NCI-H2081 (cell line): ENCODE measurements around the gene DUS1L.

ENCODE experiments used
- DNase-seq, 2 experiments: peaks; one replicate each; lab custom pipeline; 2025; lab: John Stamatoyannopoulos, UW

DUS1L gene

GRCh38 chr17:82065638-82066303, at the start of gene DUS1L:
Gene DUS1L (minus strand): TSS chr17:82065804. CDS start chr17:82065059, 745 bp downstream.
- DNase-seq, result peak; percentile 46 to 63

DNA sequence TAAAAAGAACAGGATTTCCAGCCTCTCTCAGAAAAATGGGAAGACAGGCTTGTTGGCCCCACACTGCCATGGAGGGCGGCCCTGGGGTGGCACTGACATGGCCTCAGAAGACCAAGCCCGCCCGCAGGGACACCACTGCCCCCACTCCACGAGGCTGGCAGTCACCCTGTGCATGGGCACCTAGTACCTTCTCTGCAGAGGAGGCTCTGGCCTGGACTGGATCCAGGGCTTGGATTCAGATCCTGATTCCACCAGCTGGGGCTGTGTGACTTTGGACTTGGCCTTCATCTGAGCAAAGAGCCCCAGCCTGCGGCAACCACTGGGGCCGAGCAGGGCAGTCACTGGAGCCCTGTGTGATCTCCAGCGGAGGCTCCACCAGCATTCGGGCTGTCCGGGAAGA, 49.3 kb upstream of the DUS1L start:
- no peak for DNase-seq

DNA sequence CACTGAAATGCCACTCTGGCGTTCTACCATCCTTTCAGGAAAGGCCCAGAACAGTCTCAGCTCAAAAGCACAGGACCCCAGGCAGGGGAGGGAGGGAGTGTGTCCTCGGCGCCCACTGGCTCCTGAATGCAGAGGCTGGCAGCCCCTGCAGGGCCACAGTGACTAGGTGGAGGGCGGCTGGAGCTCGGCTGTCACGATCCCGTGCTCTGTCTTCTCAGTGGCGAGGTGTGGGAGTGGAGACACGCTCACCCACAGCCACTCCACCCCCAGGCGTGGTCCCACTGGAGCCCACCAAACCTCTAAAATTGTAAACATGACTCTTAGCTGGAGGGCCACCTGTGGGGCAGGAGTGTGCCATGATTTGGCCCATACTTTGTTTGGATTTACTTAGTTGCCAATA, 48.8 kb upstream of the DUS1L start:
- DNase-seq, result no peak

GRCh38 chr17:82113941-82114340, 48.3 kb upstream of the DUS1L start:
- no peak for DNase-seq

DNA sequence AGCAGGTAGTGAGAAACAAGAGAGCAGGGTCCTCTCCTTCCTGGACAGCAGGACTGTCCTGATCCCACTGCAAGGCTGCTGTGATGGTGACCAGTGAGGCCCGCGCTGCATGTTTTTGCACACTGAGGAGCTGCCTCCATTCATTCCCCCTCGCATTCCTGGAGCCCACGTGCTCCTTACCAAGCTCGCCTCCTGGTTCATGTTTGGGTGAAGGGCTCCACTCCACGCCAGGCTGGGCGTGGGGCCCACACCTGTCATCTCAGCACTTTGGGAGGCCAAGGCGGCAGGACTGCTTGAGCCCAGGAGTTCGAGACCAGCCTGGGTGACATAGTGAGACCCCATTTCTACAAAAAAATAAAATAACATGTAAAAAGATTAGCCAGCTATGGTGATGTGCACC, 47.8 kb upstream of the DUS1L start:
- DNase-seq, result no peak

DNA sequence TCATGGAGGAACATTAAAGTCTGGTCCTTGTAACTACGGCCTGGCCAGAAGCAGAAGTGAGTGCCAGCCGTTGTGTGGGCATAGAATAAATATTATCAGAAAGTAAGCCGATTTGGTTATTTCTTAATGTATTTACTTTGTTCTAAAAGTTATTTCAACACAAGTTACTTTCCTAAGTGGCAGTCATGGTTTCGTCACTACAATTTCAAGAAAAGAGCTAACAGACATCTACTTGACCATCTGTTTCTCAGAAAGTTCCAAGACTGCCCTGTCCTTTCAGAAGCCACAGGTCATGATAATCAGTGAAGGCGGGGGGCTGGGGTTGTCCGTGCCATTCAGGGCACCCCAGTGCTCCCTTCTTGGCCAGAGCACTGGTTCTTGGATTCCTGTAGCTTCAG, 47.3 kb upstream of the DUS1L start:
- no peak for DNase-seq

- DNase-seq, result no peak
Observed at GRCh38 chr17:82112181-82112913, 46.7 kb upstream of the DUS1L start.

- no peak for DNase-seq
Observed at GRCh38 chr17:82110298-82110697, 44.7 kb upstream of the DUS1L start.

- no peak for DNase-seq
Observed at GRCh38 chr17:82108961-82109475, 43.4 kb upstream of the DUS1L start.

DNA sequence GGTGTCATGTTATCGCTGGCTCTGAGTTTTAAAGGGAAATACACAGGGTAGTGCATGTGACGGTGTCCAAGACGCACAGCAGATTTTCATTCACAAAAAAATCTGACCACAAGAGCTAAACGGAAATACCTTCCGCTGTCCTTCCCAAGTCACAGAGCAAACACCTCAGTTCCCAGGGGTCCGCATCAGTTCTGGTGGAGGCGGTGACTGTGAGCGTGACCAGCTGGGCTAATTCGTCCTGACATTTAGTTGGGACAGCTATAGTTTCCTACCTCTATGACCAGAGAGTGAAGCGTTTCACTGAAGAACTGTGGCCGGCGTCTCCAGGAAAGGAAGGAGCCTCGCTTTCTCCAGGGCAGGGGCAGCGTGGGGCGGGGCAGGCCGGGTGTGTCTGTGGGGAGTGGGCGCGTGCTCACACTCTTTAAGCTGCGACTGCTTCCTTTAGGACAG, 42.9 kb upstream of the DUS1L start:
- DNase-seq, result no peak

GRCh38 chr17:82108038-82108437, 42.4 kb upstream of the DUS1L start:
- DNase-seq, result no peak

DNA sequence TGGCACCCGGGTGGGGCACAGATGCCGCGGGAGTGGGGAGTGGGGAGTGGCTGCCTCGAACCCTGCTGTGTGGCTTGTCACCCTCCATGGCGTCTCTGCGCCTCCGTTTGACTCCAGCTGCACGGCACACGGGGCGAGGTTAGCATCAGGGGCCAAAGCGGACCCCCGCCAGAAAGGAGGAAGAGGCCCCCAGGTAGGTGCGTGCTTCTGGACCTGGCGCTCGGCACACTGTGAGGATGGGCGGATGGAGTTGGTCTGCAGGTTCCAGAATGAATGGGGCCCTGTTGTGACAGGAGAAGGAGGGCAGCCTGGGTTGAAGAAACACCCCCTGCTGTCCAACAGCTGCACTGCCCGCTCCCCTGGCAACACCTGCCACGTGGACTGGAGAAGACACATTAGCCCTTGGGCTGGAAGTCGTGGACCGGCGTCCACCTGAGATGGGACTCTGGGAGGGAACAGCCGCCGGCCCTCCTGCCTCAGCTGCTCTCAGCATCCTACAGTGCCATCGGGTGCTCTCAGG, 41.8 kb upstream of the DUS1L start:
- peak in 1 of 2 experiments; percentile 21 for DNase-seq

DNA sequence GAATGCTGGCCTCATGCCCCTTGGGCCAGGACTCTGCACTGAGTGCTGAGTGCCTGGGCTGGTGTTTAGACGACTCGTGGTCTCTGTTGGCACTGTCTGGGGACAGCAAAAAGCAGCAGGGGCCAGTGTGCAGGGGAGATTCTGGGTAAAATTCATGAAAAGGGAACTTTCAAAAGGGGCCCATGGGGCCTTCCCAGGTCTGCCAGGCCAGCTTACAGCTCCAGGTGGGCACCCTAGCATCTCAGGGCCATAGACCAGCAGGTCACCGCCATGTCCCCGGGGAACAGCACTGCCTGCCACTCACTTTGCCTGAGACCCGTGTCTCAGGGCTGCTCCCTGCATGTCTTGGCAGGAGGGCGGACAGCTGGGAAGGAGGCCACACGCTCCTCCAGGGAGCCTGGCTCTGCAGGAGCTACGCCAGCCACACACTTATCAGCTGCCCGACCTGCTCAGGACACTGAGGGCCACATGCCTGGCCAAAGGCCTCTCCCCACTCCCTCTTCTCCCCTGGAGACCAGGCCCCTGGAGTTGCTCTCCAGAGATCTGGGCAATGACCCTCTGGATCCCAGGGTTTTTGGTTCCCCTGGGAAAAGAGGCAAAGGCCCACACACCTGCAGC, 41.2 kb upstream of the DUS1L start:
- DNase-seq, result no peak

DNA sequence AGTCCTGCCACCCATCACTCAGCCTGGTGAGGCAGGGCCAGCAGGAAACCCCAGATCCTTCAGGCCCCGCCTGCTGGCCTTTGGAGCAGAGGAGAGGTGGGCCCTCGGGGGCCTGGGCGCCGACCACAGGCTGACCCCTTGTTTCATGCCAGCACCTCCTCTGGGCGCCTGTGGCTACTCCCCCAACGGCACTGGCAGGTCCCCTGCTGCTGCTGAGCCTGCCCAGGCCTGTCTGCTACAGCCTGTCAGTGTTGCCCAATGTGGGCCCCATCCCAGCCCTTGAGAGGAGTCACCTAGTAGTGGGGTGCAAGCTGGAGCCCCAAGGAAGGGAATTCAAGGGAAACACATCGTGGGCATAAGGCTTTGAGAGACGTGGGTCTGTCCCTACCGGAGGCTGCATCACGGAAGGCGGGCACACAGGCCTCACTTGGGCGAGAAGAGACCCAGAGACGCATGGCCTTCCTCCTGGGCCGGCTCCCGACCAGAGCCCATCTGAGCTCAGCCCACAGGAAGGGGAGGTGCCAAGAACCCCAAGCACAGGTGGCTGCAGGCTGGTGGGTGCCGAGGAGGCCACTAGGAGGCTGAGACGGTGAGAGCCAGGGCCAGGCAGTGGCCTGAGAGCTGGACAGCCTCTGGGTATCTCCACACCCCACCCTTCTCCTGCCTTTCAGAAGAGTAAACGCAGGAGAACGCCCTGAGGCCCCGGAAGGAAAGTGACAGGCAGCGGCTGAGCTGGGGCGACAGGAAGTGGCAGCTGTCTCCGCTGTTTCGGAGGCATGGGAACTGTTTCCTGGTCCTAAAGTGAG, 40.5 kb upstream of the DUS1L start:
- peak; percentile 82 to 83 for DNase-seq

DNA sequence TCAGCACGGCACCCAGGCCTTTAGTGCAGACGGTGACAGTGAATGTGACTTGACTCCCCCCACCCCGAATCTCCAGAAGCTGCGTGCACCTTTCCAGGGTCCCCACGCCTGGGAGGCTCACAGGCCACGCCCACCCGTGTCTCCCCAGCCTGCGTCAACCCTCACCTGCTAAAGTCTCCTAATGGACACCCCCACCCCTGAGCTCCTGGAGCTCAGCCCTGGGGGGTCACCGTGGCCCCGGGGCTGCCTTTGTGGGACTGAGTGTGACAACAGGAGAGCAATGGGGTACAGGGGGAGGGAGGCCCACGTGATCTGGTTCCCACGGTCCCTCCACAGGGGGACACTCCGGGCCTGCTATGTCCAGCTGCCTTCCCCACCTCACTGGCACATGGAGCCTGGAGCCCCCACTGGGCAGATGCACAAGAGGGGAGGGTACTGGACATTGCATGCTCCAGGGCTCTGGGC, 39.8 kb upstream of the DUS1L start:
- DNase-seq, result no peak

GRCh38 chr17:82104797-82105416, 39.3 kb upstream of the DUS1L start:
- no peak for DNase-seq

DNA sequence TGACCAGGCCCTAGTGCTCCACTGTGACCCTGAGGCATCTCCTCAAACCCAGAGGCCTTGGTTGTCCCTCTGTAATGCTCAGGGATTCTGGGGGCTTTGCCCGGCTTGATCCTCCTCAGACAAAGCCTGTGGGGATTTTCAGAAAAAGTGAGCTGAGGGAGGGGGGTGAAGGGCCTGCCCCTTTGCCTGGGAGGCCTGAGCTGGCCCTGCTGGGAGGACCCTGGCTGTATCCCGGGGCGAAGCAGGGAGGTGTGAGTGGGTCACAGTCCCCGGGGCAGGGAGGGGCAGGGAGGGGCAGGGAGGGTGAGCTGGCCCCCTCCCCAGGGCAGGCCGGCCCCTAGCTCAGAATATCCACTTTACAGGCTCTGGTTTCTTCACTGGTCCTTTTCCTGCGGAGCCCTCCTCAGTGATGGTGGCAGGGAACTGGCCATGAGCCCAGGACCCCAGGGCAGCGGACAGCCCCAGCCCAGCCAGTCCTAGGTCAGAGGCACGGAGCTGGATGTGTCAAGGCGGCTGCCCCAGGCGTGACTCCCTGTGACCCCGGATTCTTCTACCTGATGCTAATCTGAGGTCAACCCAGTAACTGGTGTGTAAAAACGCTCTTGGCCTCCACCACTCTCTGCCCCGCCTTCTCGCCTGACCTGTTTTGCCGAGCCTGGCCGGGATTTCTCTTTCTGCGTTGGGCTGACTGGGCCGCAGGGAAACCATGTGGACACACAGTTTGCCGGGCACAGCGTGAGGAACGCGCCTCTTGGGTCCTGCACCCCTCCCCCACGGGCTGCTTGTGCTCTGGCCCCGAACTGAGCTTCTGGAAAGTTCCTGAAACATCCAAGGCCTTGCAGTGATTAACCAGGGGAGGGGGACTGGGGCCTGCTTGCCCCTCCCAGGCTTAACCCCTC, 38.2 kb upstream of the DUS1L start:
- no peak for DNase-seq

DNA sequence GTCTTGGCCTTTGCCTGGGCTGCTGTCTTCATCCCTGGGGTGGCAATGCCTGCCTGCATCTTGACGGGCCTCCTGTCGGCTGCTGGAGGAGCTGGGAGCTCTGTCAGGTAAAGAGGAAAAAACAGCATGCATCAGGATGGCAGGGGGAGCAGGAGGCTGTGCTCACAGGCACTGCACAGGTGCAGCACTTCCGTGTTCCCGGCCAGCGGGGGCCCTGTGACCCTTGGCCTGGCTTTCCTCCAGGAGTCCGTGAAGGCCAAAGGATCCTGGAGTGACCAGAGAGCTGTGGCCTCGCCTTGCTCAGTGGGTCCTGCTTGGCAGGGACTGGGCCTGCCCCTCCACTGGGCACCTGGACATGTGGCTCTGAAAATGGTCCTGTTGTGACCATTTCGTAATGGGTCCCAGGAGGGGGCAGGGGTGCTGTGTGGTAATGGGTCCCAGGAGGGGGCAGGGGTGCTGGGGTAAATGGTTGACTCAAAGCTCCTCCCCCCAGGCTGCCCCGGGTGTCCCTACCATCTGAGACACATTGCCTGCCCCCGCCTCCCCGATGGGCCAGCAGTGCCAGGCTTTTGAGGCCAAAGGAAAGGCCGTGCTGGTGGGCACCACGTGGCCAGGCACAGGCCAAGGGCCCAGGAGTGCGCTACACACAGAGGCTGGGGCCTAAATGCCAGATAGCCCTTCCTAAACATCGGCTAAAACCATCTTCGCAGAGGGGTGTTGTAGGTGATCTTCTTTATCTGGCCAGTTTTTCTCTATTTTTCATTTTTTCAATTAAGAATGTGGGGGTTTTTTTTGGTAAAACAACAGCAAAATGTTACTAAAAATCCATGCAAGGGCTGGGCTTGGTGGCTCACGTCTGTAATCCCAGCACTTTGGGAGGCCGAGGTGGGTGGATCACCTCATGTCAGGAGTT, 36.4 kb upstream of the DUS1L start:
- DNase-seq, result no peak

GRCh38 chr17:82101301-82101715, 35.7 kb upstream of the DUS1L start:
- DNase-seq, result no peak
